Activated T-cell treated with anti-CD3 and anti-CD28 coated beads, Interleukin-2, amount 50 U/mL, for 72 hours (primary cell): ENCODE measurements around the gene JPH3. TPM values are rescaled to one million over a fixed set of nuclear protein-coding genes. Genes with fewer than 3 reads are reported as not detected.

Experiments
- ATAC-seq, 2 donors: fragments of 150-1000 bp; cut with Tn5 transposase; replicated peaks in 1 of 2; 2 replicates each; pipeline ENCODE4 v1.10.0; 2021; ENCODE audit warnings: moderate library complexity in 2 of 2, mild to moderate bottlenecking in 1 of 2
- DNase-seq, 2 donors: peaks; one replicate each; pipeline ENCODE4 v3.0.0; 2021 to 2022; ENCODE audit warnings: mixed read lengths in 1 of 2
- H3K27ac Mint-ChIP-seq: one replicate; pipeline ENCODE4 v1.8.0; 2022; ENCODE audit warnings: mild to moderate bottlenecking, moderate library complexity, mixed read lengths
- H3K27me3 Mint-ChIP-seq: one replicate; pipeline ENCODE4 v1.8.0; 2022; ENCODE audit warnings: low read depth, mixed read lengths
- H3K36me3 Mint-ChIP-seq, 2 donors: one replicate each; pipeline ENCODE4 v1.8.0; 2022; ENCODE audit warnings: mixed read lengths in 2 of 2, mild to moderate bottlenecking in 1 of 2; ENCODE audit not compliant: insufficient read depth in 2 of 2
- H3K4me1 Mint-ChIP-seq: one replicate; pipeline ENCODE4 v1.8.0; 2022; ENCODE audit warnings: low read depth, mixed read lengths
- H3K4me3 Mint-ChIP-seq, 2 donors: one replicate each; pipeline ENCODE4 v1.8.0; 2022; ENCODE audit warnings: mild to moderate bottlenecking in 2 of 2, mixed read lengths in 2 of 2, moderate library complexity in 2 of 2
- H3K9me3 Mint-ChIP-seq, 2 donors: one replicate each; pipeline ENCODE4 v1.8.0; 2022; ENCODE audit warnings: mixed read lengths in 2 of 2
- total RNA-seq, 2 donors: library from RNA; stranded (reverse); gene quantifications; one replicate each; pipeline ENCODE4 v1.2.3, GENCODE V29; 2022

JPH3 gene
- total RNA-seq, 2 donors from 2014 or later: 0.60 to 0.74 TPM

DNA sequence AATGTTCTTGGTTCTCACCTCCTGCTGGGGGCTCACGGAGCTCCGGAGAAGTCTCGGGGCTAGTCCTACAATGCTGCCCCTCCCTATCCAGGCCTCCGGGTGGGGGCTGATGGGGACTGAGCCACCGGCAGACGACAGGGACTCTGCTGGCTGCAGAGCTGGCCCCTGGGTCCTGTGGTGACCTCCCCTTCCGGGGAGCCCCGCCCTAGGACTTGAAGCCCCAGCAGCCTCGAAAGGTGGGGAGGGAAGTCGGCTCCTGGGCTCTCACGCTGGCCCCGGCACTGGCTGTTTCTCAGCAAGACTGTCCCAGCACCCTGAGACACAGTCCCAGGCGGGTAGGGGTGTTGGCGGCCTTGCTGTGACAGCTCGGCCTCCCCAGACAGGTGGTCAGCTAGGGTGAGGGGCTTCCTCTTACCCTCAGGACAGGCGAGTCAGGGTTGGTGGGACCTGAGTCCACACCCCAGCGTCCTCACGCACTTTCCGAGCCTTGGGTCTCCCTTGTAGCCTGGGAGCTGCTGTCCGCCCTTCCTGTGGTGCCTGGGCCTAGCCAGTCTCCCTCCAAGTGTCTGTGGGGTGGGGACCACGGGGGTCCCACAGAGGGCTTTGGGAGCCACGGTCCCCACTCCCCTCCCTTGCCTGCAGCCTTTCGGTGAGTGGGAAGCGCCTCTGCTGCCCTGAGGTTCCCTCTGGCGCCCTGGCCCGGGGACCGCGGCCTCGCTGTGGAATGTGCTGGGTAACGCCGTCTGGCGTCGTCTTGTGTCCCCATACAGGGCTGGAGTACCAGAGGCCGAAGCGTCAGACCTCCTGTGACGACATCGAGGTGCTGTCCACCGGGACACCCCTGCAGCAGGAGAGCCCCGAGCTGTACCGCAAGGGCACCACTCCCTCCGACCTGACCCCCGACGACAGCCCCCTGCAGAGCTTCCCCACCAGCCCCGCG lies 86.8 kb downstream of the JPH3 start:
- ATAC-seq (no peak), DNase-seq (no peak)
- Mint-ChIP-seq H3K27ac (no peak overlapping the region), H3K27me3 (no peaks in the 10 kb centered on the region), H3K36me3 (no peaks in the 10 kb centered on the region), H3K4me1 (no peaks in the 10 kb centered on the region), H3K4me3 (no peak overlapping the region), H3K9me3 (no peaks in the 10 kb centered on the region)

DNA sequence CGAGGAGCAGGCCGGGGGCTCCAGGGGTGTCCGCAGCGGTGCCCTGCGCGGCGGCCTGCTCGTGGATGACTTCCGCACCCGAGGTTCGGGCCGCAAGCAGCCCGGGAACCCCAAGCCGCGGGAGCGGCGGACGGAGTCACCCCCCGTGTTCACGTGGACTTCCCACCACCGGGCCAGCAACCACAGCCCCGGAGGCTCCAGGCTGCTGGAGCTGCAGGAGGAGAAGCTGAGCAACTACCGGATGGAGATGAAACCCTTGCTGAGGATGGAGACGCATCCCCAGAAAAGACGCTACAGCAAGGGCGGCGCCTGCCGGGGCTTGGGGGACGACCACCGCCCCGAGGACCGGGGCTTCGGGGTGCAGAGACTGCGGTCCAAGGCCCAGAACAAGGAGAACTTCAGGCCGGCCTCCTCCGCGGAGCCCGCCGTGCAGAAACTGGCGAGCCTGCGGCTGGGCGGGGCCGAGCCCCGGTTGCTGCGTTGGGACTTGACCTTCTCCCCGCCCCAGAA lies 87.7 kb downstream of the JPH3 start:
- Mint-ChIP-seq H3K36me3 (no peaks in the 10 kb centered on the region), H3K9me3 (no peaks in the 10 kb centered on the region), H3K4me3 (no peak overlapping the region), H3K4me1 (no peaks in the 10 kb centered on the region), H3K27ac (no peak overlapping the region), H3K27me3 (no peaks in the 10 kb centered on the region)
- ATAC-seq (no peak), DNase-seq (no peak)

GRCh38 chr16:87690911-87691685 lies 88.8 kb downstream of the JPH3 start:
- H3K27ac Mint-ChIP-seq: no peak overlapping the region
- H3K27me3 Mint-ChIP-seq: no peaks in the 10 kb centered on the region
- ATAC-seq (no peak), DNase-seq (no peak)
- no peak overlapping the region for H3K4me3 Mint-ChIP-seq
- no peaks in the 10 kb centered on the region for H3K9me3 Mint-ChIP-seq
- no peaks in the 10 kb centered on the region for H3K4me1 Mint-ChIP-seq
- no peaks in the 10 kb centered on the region for H3K36me3 Mint-ChIP-seq

DNA sequence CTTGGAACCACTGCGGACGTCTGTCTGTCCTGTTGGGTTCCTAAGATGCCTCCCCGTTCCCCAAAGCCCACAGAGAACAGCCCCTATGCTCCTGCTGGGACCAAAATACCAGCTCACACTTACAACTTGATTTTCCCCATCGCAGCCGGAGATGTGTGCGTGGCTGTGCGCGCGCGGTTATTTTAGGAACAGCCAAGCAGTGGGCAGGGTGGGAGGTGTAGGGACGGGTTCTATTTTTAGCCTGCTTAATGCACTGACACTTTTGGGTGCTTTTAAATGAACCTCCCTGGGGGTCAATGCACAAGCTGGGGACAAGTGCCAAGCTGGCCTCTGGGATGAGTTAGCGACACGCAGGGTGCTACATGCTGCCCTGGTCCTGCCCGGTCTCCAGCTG lies 89.4 kb downstream of the JPH3 start:
- ATAC-seq: no peak
- H3K4me3 Mint-ChIP-seq: no peak overlapping the region
- no peaks in the 10 kb centered on the region for H3K27me3 Mint-ChIP-seq
- DNase-seq: no peak
- no peak overlapping the region for H3K27ac Mint-ChIP-seq
- H3K4me1 Mint-ChIP-seq: no peaks in the 10 kb centered on the region
- H3K9me3 Mint-ChIP-seq: no peaks in the 10 kb centered on the region
- no peaks in the 10 kb centered on the region for H3K36me3 Mint-ChIP-seq

GRCh38 chr16:87692176-87692575 lies 89.9 kb downstream of the JPH3 start:
- no peak for ATAC-seq
- H3K27ac Mint-ChIP-seq: no peak overlapping the region
- H3K27me3 Mint-ChIP-seq: no peaks in the 10 kb centered on the region
- no peaks in the 10 kb centered on the region for H3K36me3 Mint-ChIP-seq
- H3K4me1 Mint-ChIP-seq: no peaks in the 10 kb centered on the region
- H3K9me3 Mint-ChIP-seq: no peaks in the 10 kb centered on the region
- no peak overlapping the region for H3K4me3 Mint-ChIP-seq
- no peak for DNase-seq

GRCh38 chr16:87692756-87693155 lies 90.4 kb downstream of the JPH3 start:
- Mint-ChIP-seq H3K4me3 (no peak overlapping the region), H3K27ac (no peak overlapping the region), H3K36me3 (no peaks in the 10 kb centered on the region), H3K9me3 (no peaks in the 10 kb centered on the region), H3K4me1 (peaks cover under 1% of the 10 kb centered on the region), H3K27me3 (no peaks in the 10 kb centered on the region)
- DNase-seq: no peak
- ATAC-seq: no peak

DNA sequence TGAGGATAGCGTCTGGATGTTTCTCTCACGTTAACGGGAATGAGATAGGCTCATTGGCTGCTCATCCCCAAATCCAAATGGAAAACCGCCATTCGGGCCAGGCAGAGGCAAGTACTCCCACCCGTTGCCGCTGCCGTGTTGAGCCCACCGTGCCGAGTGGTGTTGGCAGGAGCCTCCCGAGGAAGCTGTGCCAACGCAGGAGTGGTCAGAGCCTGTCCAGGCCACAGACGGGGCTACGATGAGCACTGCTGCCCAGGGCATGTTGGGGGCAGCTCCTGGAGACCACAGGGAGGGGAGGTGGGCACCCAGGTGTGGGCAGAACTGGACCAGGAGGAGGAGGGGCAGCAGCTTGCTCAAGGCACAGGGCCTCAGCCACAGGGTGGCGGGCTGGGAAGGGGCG lies 91.5 kb downstream of the JPH3 start:
- no peaks in the 10 kb centered on the region for H3K9me3 Mint-ChIP-seq
- peaks cover 9% of the 10 kb centered on the region for H3K4me1 Mint-ChIP-seq
- DNase-seq: no peak
- ATAC-seq: no peak
- no peaks in the 10 kb centered on the region for H3K36me3 Mint-ChIP-seq
- no peak overlapping the region for H3K4me3 Mint-ChIP-seq
- H3K27ac Mint-ChIP-seq: no peak overlapping the region
- no peaks in the 10 kb centered on the region for H3K27me3 Mint-ChIP-seq

DNA sequence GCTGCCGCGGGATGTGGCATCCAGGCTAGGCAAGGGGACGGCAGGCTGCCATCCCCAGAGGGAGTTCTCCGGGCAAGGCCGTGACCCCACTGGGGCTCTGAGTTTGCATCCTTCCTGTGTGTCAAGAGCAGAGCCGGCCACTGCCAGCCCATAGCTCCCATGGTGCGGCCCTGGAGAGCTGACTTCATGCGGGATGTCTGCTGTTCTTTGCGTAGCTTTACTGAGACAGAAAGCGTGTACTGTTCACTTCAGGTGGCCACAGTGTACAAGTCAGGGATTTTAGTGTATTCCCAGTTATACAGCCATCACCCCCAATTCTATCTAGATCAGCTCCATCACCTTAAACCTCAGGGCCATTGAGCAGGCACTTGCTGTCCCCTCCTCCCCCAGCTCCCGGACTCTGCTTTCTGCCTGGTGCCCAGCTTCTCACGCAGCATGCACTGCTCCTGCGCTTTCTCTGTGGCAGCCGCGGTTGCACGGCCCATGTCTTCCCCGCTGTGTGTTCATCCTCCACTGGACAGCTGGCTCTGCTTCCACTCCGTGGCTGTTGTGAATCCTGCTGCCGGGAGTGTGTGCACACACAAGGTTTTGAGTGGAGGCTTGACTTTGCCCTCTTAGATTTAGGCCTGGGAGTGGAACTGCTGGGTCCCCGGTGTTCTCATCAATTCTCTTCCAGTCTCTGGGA lies 92.3 kb downstream of the JPH3 start:
- Mint-ChIP-seq H3K9me3 (no peaks in the 10 kb centered on the region), H3K27me3 (no peaks in the 10 kb centered on the region), H3K4me3 (no peak overlapping the region), H3K36me3 (no peaks in the 10 kb centered on the region), H3K27ac (peak overlapping the region; percentile 42), H3K4me1 (peaks cover 17% of the 10 kb centered on the region)
- no peak for ATAC-seq
- DNase-seq: no peak

DNA sequence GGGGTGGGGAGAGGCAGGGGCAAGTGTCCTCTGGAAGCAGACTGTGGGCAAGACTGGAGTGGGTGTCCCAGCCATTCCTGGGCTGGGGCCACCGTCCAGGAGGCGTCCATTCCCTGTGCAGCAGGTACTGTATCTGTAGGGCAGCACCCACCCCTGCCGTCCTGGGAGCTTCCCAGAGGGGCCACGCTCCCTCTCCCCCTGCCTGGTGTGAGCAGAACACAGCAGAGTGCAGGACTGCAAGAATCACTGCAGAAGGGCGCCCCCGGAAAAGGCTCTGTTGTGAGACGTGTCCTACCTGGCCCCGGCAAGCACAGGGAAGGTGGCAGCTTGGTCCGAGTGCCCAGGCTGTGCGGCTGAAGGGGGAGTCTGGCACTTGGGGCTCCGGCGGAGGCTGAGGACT lies 93.2 kb downstream of the JPH3 start:
- Mint-ChIP-seq H3K36me3 (no peaks in the 10 kb centered on the region), H3K27ac (no peak overlapping the region), H3K4me1 (peaks cover 18% of the 10 kb centered on the region), H3K27me3 (no peaks in the 10 kb centered on the region), H3K4me3 (no peak overlapping the region), H3K9me3 (no peaks in the 10 kb centered on the region)
- DNase-seq: no peak
- ATAC-seq: no peak

DNA sequence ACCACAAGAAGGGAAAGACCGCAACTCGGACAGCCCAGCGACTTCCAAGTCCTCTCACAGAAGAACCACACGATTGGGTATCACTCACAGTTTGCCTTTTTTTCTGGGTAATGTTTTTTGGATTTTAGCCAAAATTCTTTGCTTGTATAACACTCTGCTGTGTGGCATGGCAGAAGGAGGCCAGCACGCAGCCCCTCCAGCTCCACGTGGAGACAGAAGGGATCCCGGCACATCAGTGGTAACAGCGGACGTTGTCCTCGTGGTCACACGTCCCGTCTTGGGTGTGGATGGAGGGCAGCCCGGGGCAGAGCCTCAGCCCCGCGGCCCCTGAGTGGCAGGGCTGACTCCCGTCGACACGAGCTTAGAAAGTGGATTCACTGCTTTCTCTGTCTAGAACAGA lies 94.4 kb downstream of the JPH3 start:
- no peaks in the 10 kb centered on the region for H3K36me3 Mint-ChIP-seq
- H3K27me3 Mint-ChIP-seq: no peaks in the 10 kb centered on the region
- H3K9me3 Mint-ChIP-seq: no peaks in the 10 kb centered on the region
- ATAC-seq (no peak), DNase-seq (no peak)
- no peak overlapping the region for H3K27ac Mint-ChIP-seq
- no peak overlapping the region for H3K4me3 Mint-ChIP-seq
- peaks cover 28% of the 10 kb centered on the region for H3K4me1 Mint-ChIP-seq

DNA sequence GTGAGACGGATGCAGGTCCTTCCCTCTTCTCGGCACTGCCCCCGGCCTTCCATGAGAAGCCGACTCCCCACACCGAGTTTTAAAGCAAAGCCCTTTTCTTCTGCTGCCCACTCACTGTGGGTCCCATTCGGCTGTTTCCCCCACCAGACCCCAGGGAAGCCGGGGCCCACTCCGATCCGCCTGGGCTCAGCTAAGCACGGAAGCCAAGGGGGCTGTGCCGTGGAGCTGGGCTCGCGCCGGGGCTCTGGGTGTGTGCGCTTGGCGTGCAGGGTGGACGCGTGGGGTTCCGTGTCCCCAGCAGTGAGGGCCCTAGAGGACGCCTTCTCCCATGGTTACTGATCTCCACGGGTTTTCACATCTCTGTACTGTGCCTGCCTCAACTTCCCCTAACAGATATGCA lies 94.9 kb downstream of the JPH3 start:
- H3K27ac Mint-ChIP-seq: peak overlapping the region; percentile 58

DNA sequence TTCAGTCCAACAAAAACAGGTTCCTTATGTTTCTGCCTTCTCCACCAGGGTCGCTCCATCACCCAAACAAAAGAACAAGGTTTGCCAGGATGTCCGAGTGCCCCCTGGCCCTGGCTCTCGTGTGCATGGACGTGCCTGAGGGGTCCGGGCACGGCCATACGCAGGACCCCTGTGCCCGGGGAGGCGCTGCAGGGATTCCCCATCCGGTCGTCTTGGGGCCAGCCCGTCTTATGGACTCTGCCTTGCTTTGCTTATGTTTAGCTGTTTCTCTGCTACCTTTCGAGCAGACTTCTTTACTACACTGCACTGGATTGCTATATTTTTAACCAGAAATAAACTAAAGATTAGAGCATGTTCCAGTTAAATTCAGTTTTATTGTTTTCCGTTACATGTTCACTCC lies 95.5 kb downstream of the JPH3 start:
- H3K4me1 Mint-ChIP-seq: peaks cover 39% of the 10 kb centered on the region
- H3K36me3 Mint-ChIP-seq: no peaks in the 10 kb centered on the region
- ATAC-seq (no peak), DNase-seq (no peak)
- H3K27me3 Mint-ChIP-seq: no peaks in the 10 kb centered on the region
- H3K4me3 Mint-ChIP-seq: peak overlapping the region in 1 of 2 donors; percentile 62
- H3K27ac Mint-ChIP-seq: peak overlapping the region; percentile 58
- H3K9me3 Mint-ChIP-seq: no peaks in the 10 kb centered on the region

More for the DNA sequence above, 94.9 kb downstream of the JPH3 start:
- no peak for DNase-seq
- H3K4me3 Mint-ChIP-seq: no peak overlapping the region
- H3K9me3 Mint-ChIP-seq: no peaks in the 10 kb centered on the region
- H3K4me1 Mint-ChIP-seq: peaks cover 34% of the 10 kb centered on the region
- H3K36me3 Mint-ChIP-seq: no peaks in the 10 kb centered on the region
- H3K27me3 Mint-ChIP-seq: no peaks in the 10 kb centered on the region
- ATAC-seq: no peak

DNA sequence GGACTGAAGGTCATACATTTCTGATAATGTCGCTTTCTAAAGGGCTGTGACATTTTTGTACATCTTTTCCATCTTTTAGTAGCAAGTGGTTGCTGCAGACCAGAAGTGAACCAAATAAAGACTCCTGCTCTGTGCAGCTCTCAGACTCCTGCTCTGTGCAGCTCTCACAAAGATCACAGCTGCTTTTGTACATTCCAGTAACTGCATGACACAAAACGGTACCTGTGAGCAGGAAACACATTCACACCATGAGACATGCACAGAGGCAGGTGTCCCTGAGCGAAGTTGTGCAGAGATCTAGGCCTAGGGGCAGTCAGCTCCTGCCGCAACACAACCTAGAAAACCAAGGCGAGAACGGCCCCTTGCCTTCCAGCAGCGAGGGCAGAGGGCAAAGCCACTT lies 95.9 kb downstream of the JPH3 start:
- Mint-ChIP-seq H3K4me1 (peaks cover 43% of the 10 kb centered on the region), H3K9me3 (no peaks in the 10 kb centered on the region), H3K36me3 (peaks cover 0 to under 1% of the 10 kb centered on the region in 2 donors), H3K27me3 (no peaks in the 10 kb centered on the region), H3K4me3 (peak overlapping the region in 1 of 2 donors; percentile 62), H3K27ac (peak overlapping the region; percentile 58)
- ATAC-seq (peak; percentile 61 to 77), DNase-seq (peak; percentile 23 to 37)
